GM06990 (cell line): ENCODE results near the gene EOLA1.
A peak's percentile ranks its signal among the peaks of the same experiment; 100 is the strongest.

Experiments
- DNase-seq: peaks from one replicate; pipeline ENCODE4 v3.0.0-alpha.2; 2011; ENCODE audit not compliant: insufficient read length; ENCODE audit errors: extremely low read depth
- H3K27me3 ChIP-seq: replicated peaks from 2 replicates; pipeline ENCODE4 v1.6.0; 2011; ENCODE audit warnings: low read length; ENCODE audit not compliant: control insufficient read depth, insufficient read depth
- H3K36me3 ChIP-seq: 2 replicates; pipeline ENCODE4 v1.5.1; 2011; ENCODE audit warnings: low read length; ENCODE audit not compliant: control insufficient read depth, insufficient read depth
- H3K4me3 ChIP-seq: replicated peaks from 2 replicates; pipeline ENCODE4 v1.5.1; 2011; ENCODE audit warnings: low read depth, mild to moderate bottlenecking, control low read depth, low read length
- CTCF ChIP-seq: IDR thresholded peaks from 2 replicates; pipeline ENCODE4 v1.5.1; 2011; ENCODE audit warnings: low read length, control low read depth, mild to moderate bottlenecking, inconsistent platforms; ENCODE audit not compliant: insufficient read depth, poor library complexity, severe bottlenecking

EOLA1 gene

GRCh38 chrX:149511081-149511480 lies 29.7 kb upstream of the EOLA1 start:
- TF ChIP-seq CTCF, result no peak
- DNase-seq, result no peak
- Histone ChIP-seq H3K27me3 (no peaks in the 10 kb centered on the region), H3K36me3 (no peaks in the 10 kb centered on the region), H3K4me3 (no peak overlapping the region)

- Histone ChIP-seq H3K36me3 (no peaks in the 10 kb centered on the region), H3K27me3 (no peaks in the 10 kb centered on the region), H3K4me3 (no peak overlapping the region)
- TF ChIP-seq CTCF, result peak; percentile 77
- no peak for DNase-seq
Measured at GRCh38 chrX:149512225-149512885, 28.5 kb upstream of the EOLA1 start.

- DNase-seq, result no peak
- Histone ChIP-seq H3K4me3 (no peak overlapping the region), H3K36me3 (no peaks in the 10 kb centered on the region), H3K27me3 (no peaks in the 10 kb centered on the region)
- TF ChIP-seq CTCF, result no peak
Measured at GRCh38 chrX:149513825-149514428, 26.9 kb upstream of the EOLA1 start.

- Histone ChIP-seq H3K4me3 (no peak overlapping the region), H3K36me3 (no peaks in the 10 kb centered on the region), H3K27me3 (no peaks in the 10 kb centered on the region)
- DNase-seq, result no peak
- TF ChIP-seq CTCF, result no peak
Measured at GRCh38 chrX:149515954-149516602, 24.7 kb upstream of the EOLA1 start.

GRCh38 chrX:149516604-149517003 lies 24.2 kb upstream of the EOLA1 start:
- Histone ChIP-seq H3K4me3 (no peak overlapping the region), H3K27me3 (no peaks in the 10 kb centered on the region), H3K36me3 (no peaks in the 10 kb centered on the region)
- no peak for TF ChIP-seq CTCF
- DNase-seq, result no peak

GRCh38 chrX:149517308-149517707 lies 23.5 kb upstream of the EOLA1 start:
- no peaks in the 10 kb centered on the region for H3K36me3 ChIP-seq
- no peak for DNase-seq
- no peaks in the 10 kb centered on the region for H3K27me3 ChIP-seq
- H3K4me3 ChIP-seq, result no peak overlapping the region
- no peak for TF ChIP-seq CTCF
